Calu3 (cell line): Measurements from ENCODE around the gene HSPB8. TPM values are rescaled to one million over a fixed set of nuclear protein-coding genes. Genes with fewer than 3 reads are reported as not detected.
A peak's percentile ranks its signal among the peaks of the same experiment; 100 is the strongest.

Experiments
- BruUV-seq: library from RNA; stranded (reverse); fragments of 400-500 nt; replicated peaks from 2 replicates; lab custom pipeline; 2021; lab: Mats Ljungman, UMichigan
- CTCF ChIA-PET: fragments of 300-600 bp; sonication (Branson Sonifier 250); formaldehyde crosslinking; loops from one replicate; lab custom pipeline; 2022; ENCODE audit warnings: antibody characterized with exemption; lab: Charles Lee
- DNase-seq: peaks from one replicate; pipeline ENCODE4 v3.0.0; 2022
- H3K27ac Mint-ChIP-seq: one replicate; pipeline ENCODE4 v1.8.0; 2022; ENCODE audit warnings: mixed read lengths; ENCODE audit not compliant: unreplicated experiment
- H3K27me3 Mint-ChIP-seq: one replicate; pipeline ENCODE4 v1.8.0; 2022; ENCODE audit warnings: mixed read lengths; ENCODE audit not compliant: unreplicated experiment
- H3K36me3 Mint-ChIP-seq: one replicate; pipeline ENCODE4 v1.8.0; 2022; ENCODE audit warnings: mild to moderate bottlenecking, moderate library complexity, mixed read lengths; ENCODE audit not compliant: insufficient read depth, unreplicated experiment
- H3K4me1 Mint-ChIP-seq: one replicate; pipeline ENCODE4 v1.8.0; 2022; ENCODE audit warnings: mild to moderate bottlenecking, low read depth, mixed read lengths; ENCODE audit not compliant: unreplicated experiment
- H3K4me3 Mint-ChIP-seq: one replicate; pipeline ENCODE4 v1.8.0; 2022; ENCODE audit warnings: mild to moderate bottlenecking, low read depth, moderate library complexity, mixed read lengths; ENCODE audit not compliant: unreplicated experiment
- H3K9me3 Mint-ChIP-seq: one replicate; pipeline ENCODE4 v1.8.0; 2022; ENCODE audit warnings: low read depth, mixed read lengths; ENCODE audit not compliant: unreplicated experiment
- CTCF ChIP-seq: fragments of 200-600 bp; IDR thresholded peaks from one replicate; pipeline ENCODE4 v1.8.0; 2022; ENCODE audit warnings: antibody characterized with exemption; ENCODE audit not compliant: unreplicated experiment
- intact Hi-C: fragments of 100-400 bp; cut with micrococcal nuclease; formaldehyde crosslinking; loops from one replicate; pipeline ENCODE4 v1.10.0; 2022; ENCODE audit not compliant: unreplicated experiment
- total RNA-seq: library from RNA; stranded (reverse); gene quantifications from 2 replicates; pipeline ENCODE4 v1.2.3, GENCODE V29; 2022

The HSPB8 gene
- total RNA-seq, 1 experiment from 2014 or later = 2.0 TPM

GRCh38 chr12:119176267-119177055 is 2.3 kb upstream of the HSPB8 start:
- no peaks in the 10 kb centered on the region for H3K9me3 Mint-ChIP-seq
- H3K36me3 Mint-ChIP-seq = peaks cover 10% of the 10 kb centered on the region
- peak overlapping the region; percentile 40 for H3K27ac Mint-ChIP-seq
- DNase-seq = peak; percentile 81
- H3K27me3 Mint-ChIP-seq = peaks cover 17% of the 10 kb centered on the region
- BruUV-seq = no TSS peak
- TF ChIP-seq CTCF = no peak
- CTCF ChIA-PET = interaction anchor here (1.0 kb wide), 1 partner anchor 49 kb away, joined by 4 read pairs; no protein-coding TSS in a partner anchor
- peak overlapping the region; percentile 69 for H3K4me3 Mint-ChIP-seq
- H3K4me1 Mint-ChIP-seq = peaks cover 50% of the 10 kb centered on the region
- intact Hi-C loops = no loop called here

GRCh38 chr12:119177056-119177325 is 1.7 kb upstream of the HSPB8 start:
- Mint-ChIP-seq H3K4me1 (peaks cover 46% of the 10 kb centered on the region), H3K27ac (no peak overlapping the region), H3K9me3 (no peaks in the 10 kb centered on the region), H3K27me3 (peaks cover 12% of the 10 kb centered on the region), H3K36me3 (peaks cover 10% of the 10 kb centered on the region), H3K4me3 (peak overlapping the region; percentile 69)
- DNase-seq = no peak
- CTCF ChIA-PET = interaction anchor here (1.0 kb wide), 1 partner anchor 49 kb away, joined by 4 read pairs; no protein-coding TSS in a partner anchor
- BruUV-seq = no TSS peak
- intact Hi-C loops = no loop called here
- no peak for TF ChIP-seq CTCF

- TF ChIP-seq CTCF = no peak
- Mint-ChIP-seq H3K27ac (no peak overlapping the region), H3K4me1 (peaks cover 39% of the 10 kb centered on the region), H3K36me3 (peaks cover 10% of the 10 kb centered on the region), H3K4me3 (no peak overlapping the region), H3K27me3 (peaks cover 3% of the 10 kb centered on the region), H3K9me3 (no peaks in the 10 kb centered on the region)
- intact Hi-C loops = no loop called here
- no TSS peak for BruUV-seq
- CTCF ChIA-PET = interaction anchor here (1.3 to 1.5 kb wide), 2 partner anchors 11 to 235 kb away, joined by 3 to 4 read pairs; no protein-coding TSS in a partner anchor
- no peak for DNase-seq
These were observed 879 bp upstream of the HSPB8 start for GRCh38 chr12:119177724-119178380.

- peak; percentile 52 for DNase-seq
- Mint-ChIP-seq H3K36me3 (peaks cover 10% of the 10 kb centered on the region), H3K4me3 (peak overlapping the region; percentile 68), H3K27me3 (no peaks in the 10 kb centered on the region), H3K4me1 (peaks cover 39% of the 10 kb centered on the region), H3K27ac (peak overlapping the region; percentile 55), H3K9me3 (no peaks in the 10 kb centered on the region)
- TF ChIP-seq CTCF = no peak
- intact Hi-C loops = loop anchor here (5.0 kb wide), 1 partner anchor 48 kb away; no protein-coding TSS in a partner anchor
- BruUV-seq = no TSS peak
- CTCF ChIA-PET = interaction anchor here (0.5 to 1.5 kb wide), 3 partner anchors 9 to 1601 kb away, joined by 3 to 4 read pairs (median 3); no protein-coding TSS in a partner anchor
These were observed 747 bp downstream of the HSPB8 start for GRCh38 chr12:119179335-119180021.
